ENCODE measurements around the gene CLRN1. TPM values are rescaled to one million over a fixed set of nuclear protein-coding genes. Genes with fewer than 3 reads are reported as not detected.
A peak's percentile ranks its signal among the peaks of the same experiment; 100 is the strongest.
"Not testable (repeated sequence)": the region's sequence is repeated elsewhere in the genome, so short reads cannot be mapped to it uniquely, and the experiment has no call there.

The CLRN1 gene
- total RNA-seq, 2 experiments from 2014 or later = not detected

DNA sequence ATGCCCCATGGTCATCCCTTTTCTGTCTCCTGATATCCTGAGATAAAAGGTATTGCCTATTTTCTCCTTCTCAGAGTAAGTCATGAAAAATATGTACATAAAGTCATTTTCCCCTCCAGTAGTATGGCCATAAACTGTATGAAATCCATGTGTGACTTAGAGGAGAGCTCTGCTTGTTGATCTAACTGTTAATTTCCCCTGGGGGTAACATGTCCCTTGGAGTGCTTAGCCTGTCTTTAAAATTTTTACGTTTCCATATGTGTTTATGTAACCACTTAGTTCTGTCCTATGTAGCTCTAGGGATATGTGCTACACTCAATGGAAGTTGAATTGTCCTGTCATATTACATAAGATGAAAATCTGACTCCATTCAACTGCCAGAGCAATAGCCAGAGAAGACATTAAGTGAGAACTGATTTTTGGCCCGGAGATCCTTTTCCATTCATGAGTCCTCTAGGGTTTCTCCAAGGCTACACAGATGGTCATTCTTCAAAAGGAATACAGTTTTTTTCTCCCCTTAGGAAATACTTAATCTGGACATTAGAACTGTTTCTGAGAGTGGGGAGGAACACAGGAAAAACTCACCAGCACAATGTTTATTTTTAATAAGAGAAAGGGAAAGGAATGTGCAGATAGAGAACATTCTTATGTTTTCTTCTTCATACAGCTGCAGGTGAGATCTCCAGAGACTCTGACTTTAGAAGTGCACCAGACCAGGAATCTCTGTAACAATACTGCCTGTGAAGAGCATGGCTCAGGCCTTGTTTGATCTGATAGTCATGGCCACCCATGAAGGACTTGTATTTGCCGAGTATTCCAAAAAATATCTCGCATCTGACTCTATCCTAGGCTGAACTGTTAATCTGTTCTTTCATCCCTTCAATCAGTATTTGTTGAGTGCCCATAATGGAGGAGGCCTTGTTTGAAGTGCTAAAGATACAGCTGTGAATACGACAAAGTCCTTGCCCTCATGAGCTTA, 29.8 kb upstream of the CLRN1 start:
- CTCF ChIA-PET = no interaction called here
- no peak overlapping the region for H3K4me3 Mint-ChIP-seq
- intact Hi-C loops (cut with micrococcal nuclease) = no loop called here
- H3K27me3 Mint-ChIP-seq (ENCODE audit: low read depth) = peaks cover 3% of the 10 kb centered on the region
- DNase-seq = no peak
- H3K27ac Mint-ChIP-seq = no peak overlapping the region
- no peaks in the 10 kb centered on the region for H3K36me3 Mint-ChIP-seq (ENCODE audit: low read depth)
- H3K9me3 Mint-ChIP-seq = no peaks in the 10 kb centered on the region
- no peaks in the 10 kb centered on the region for H3K4me1 Mint-ChIP-seq (ENCODE audit: low read depth)

DNA sequence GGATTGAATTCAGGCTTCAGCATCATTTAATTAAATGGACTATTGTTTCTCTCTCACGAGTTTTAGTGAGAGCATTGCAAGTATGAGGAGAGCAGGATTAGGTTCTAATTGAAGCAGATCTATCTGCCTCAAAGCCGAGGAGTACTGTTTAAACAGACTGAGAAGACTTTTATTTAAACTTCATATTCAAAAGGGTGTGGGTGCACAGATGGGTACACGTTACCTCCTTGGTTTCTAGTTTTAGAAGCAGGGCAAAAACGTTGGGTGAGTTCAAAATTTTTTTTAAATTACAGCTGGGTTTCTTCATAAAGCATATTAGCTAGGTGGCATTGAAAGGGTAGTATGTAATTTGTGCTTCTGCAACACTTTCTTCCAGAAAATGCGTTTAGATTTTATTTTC, 26.5 kb upstream of the CLRN1 start:
- CTCF ChIA-PET = interaction anchor here (0.7 kb wide), 1 partner anchor 73 kb away, joined by 3 read pairs; no protein-coding TSS in a partner anchor
- Mint-ChIP-seq H3K36me3 (ENCODE audit: low read depth) (no peaks in the 10 kb centered on the region), H3K4me1 (ENCODE audit: low read depth) (no peaks in the 10 kb centered on the region), H3K27ac (no peak overlapping the region), H3K4me3 (no peak overlapping the region), H3K27me3 (ENCODE audit: low read depth) (peaks cover 5% of the 10 kb centered on the region), H3K9me3 (no peaks in the 10 kb centered on the region)
- DNase-seq = no peak
- intact Hi-C loops (cut with micrococcal nuclease) = no loop called here

DNA sequence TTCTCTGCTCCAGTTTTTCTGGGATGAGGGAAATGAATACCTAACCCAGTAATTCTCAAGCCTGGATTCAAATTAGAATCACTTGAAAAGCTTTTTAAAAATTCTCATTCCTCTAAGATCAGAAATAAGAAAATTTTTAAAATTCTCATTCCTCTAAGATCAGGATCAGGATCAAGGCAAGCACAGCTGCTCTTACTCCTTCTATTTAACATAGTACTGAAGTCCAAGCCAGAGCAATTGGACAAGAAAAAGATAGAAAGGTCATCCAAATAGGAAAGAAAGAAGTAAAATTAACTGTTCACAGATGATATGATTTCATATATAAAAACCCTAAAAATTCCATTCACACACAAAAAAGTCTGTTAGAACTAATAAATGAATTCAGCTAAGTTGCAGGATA, 24.2 kb upstream of the CLRN1 start:
- H3K4me3 Mint-ChIP-seq = no peak overlapping the region
- H3K4me1 Mint-ChIP-seq (ENCODE audit: low read depth) = no peaks in the 10 kb centered on the region
- peaks cover 19% of the 10 kb centered on the region for H3K27me3 Mint-ChIP-seq (ENCODE audit: low read depth)
- no peaks in the 10 kb centered on the region for H3K9me3 Mint-ChIP-seq
- intact Hi-C loops (cut with micrococcal nuclease) = no loop called here
- H3K36me3 Mint-ChIP-seq (ENCODE audit: low read depth) = no peaks in the 10 kb centered on the region
- no peak for DNase-seq
- H3K27ac Mint-ChIP-seq = no peak overlapping the region
- CTCF ChIA-PET = interaction anchor here (0.7 to 0.8 kb wide), 2 partner anchors 13 to 38 kb away, joined by 3 to 4 read pairs; no protein-coding TSS in a partner anchor

DNA sequence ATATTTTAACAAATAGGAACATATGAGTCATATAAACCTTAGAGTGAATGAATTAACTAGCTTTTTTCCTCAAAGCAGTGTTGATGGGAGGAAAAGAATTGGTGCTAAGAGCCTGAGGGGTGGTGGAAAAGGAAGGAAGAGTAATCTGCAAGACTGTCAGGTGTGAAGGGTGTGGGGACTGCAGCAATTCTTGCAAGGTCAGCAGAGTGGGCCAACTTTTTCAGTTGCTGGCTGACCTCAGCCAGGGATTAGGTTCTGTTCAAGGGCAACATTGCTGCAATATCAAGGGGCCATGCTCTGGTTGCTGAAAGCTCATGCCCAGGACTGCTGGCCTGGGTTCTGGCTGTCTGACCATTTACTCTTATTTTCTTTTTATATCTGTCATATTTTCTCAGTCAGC, 23.0 kb upstream of the CLRN1 start:
- H3K4me3 Mint-ChIP-seq = no peak overlapping the region
- no peaks in the 10 kb centered on the region for H3K4me1 Mint-ChIP-seq (ENCODE audit: low read depth)
- H3K36me3 Mint-ChIP-seq (ENCODE audit: low read depth) = no peaks in the 10 kb centered on the region
- H3K27ac Mint-ChIP-seq = no peak overlapping the region
- no peaks in the 10 kb centered on the region for H3K9me3 Mint-ChIP-seq
- no peak for DNase-seq
- CTCF ChIA-PET = interaction anchor here (0.9 kb wide), 1 partner anchor 68 kb away, joined by 3 read pairs; no protein-coding TSS in a partner anchor
- H3K27me3 Mint-ChIP-seq (ENCODE audit: low read depth) = peaks cover 19% of the 10 kb centered on the region
- intact Hi-C loops (cut with micrococcal nuclease) = no loop called here

DNA sequence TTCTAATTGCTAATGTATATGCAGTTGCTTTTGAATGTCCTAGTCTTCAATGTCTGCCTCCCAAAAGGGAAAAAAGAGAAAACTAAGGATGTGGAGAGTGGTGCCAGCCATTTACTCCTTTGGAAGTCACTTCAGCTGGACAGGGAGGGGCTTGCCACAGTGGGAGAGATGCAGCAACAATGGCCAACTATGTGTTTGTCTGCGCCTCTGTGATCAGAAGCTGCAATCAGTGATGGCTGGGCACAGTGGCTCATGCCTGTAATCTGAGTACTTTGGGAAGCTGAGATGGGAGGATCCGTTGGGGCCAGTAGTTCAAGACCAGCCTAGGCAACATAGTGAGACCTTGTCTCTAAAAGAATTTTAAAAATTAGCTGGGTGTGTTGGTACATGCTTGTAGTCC, 16.7 kb upstream of the CLRN1 start:
- H3K27me3 Mint-ChIP-seq (ENCODE audit: low read depth) = peaks cover 19% of the 10 kb centered on the region
- intact Hi-C loops (cut with micrococcal nuclease) = no loop called here
- DNase-seq = no peak
- CTCF ChIA-PET = interaction anchor here (0.7 kb wide), 1 partner anchor 693 kb away, joined by 4 read pairs; no protein-coding TSS in a partner anchor
- no peak overlapping the region for H3K4me3 Mint-ChIP-seq
- H3K9me3 Mint-ChIP-seq = peaks cover 4% of the 10 kb centered on the region
- no peaks in the 10 kb centered on the region for H3K36me3 Mint-ChIP-seq (ENCODE audit: low read depth)
- H3K27ac Mint-ChIP-seq = no peak overlapping the region
- no peaks in the 10 kb centered on the region for H3K4me1 Mint-ChIP-seq (ENCODE audit: low read depth)

DNA sequence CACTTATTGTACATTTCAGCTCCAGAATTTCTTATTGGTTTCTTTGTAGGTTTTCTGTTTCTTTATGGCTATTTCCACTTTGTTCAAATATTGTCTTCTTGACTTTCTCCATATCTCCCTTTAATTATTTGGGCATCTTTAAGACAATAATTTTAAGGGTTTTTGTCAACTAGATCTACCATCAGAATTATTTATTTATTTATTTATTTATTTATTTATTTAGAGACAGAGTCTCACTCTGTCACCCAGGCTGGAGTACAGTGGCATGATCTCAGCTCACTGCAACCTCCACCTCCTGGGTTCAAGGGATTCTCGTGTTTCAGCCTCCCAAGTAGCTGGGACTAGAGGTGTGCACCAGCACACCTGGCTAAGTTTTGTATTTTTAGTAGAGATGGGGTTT, 15.9 kb upstream of the CLRN1 start:
- CTCF ChIA-PET; H3K27ac Mint-ChIP-seq; H3K9me3 Mint-ChIP-seq; DNase-seq; H3K4me1 Mint-ChIP-seq (ENCODE audit: low read depth); H3K4me3 Mint-ChIP-seq; intact Hi-C loops (cut with micrococcal nuclease); H3K36me3 Mint-ChIP-seq (ENCODE audit: low read depth): not testable (repeated sequence)
- H3K27me3 Mint-ChIP-seq (ENCODE audit: low read depth) = peaks cover 20% of the 10 kb centered on the region

DNA sequence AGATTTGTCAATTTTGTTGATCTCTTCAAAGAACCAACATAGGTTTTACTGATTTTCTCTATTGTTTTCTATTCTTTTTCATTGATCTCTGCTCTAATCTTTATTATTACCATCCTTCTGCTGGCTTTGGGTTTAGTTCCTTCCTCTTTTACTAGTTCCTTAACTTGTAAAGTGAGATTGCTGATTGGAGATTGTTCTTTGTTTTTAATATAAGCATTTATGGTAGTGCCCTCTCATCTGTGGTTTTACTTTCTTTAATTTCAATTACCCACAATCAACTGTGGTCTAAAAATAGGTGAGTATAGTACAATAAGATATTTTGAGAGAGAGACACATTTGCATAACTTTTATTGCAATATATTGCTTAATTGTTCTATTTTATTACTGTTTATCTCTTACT, 13.2 kb upstream of the CLRN1 start:
- CTCF ChIA-PET = interaction anchor here (0.9 kb wide), 1 partner anchor 22 kb away, joined by 3 read pairs; no protein-coding TSS in a partner anchor
- Mint-ChIP-seq H3K27ac (no peak overlapping the region), H3K36me3 (ENCODE audit: low read depth) (no peaks in the 10 kb centered on the region), H3K4me3 (no peak overlapping the region), H3K27me3 (ENCODE audit: low read depth) (peaks cover 8% of the 10 kb centered on the region), H3K9me3 (peaks cover 4% of the 10 kb centered on the region), H3K4me1 (ENCODE audit: low read depth) (no peaks in the 10 kb centered on the region)
- no peak for DNase-seq
- intact Hi-C loops (cut with micrococcal nuclease) = no loop called here

DNA sequence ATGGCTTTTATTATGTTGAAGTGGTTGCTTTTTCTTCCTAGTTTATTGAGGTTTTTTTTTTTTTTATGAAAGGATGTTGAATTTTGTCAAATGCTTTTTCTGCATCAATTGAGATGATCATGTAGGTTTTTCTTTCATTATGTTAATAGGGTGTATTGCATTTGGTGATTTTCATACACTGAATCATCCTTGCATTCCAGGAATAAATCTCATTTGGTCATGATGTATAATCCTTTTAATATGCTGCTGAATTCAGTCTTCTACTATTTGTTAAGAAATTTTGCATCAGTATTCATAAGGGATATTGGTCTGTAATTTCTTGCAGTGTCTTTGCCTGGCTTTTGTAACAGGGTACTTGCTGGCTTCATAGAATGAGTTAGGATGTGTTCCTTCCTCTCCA, 11.5 kb upstream of the CLRN1 start:
- Mint-ChIP-seq H3K9me3 (peaks cover 4% of the 10 kb centered on the region), H3K4me1 (ENCODE audit: low read depth) (no peaks in the 10 kb centered on the region), H3K36me3 (ENCODE audit: low read depth) (no peaks in the 10 kb centered on the region), H3K4me3 (no peak overlapping the region), H3K27me3 (ENCODE audit: low read depth) (peaks cover 3% of the 10 kb centered on the region), H3K27ac (no peak overlapping the region)
- DNase-seq = no peak
- intact Hi-C loops (cut with micrococcal nuclease) = no loop called here
- CTCF ChIA-PET = no interaction called here

DNA sequence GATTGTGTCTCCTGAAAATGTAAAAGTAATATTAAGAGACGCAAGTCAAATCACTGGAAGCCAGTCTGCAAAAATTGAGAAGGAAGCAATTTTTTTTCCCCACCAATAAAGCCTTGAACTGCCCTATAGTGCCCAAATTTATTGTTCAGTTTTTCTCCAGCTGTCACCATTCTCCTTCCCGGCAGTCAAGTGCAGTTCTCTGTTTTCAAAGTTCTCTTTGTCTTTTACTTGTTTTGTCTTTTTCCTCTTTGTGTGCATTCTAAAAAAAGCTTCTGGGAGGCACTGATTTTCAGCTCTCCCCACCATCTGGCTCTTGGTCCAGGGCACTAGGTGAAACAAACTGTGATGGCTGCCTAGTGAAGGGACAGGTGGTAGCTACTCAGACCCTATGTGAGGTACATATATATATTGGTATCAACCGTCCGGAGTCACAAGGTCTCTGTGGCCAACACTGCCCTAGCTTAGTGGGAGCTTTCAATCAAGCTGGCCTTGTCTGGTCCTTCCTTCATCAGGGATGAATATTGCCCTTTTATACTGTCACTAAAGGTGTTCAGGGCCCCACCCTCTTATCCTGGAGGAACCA, 6.1 kb upstream of the CLRN1 start:
- Mint-ChIP-seq H3K4me1 (ENCODE audit: low read depth) (peaks cover 10% of the 10 kb centered on the region), H3K36me3 (ENCODE audit: low read depth) (no peaks in the 10 kb centered on the region), H3K9me3 (no peaks in the 10 kb centered on the region), H3K4me3 (no peak overlapping the region), H3K27me3 (ENCODE audit: low read depth) (peaks cover 10% of the 10 kb centered on the region), H3K27ac (no peak overlapping the region)
- intact Hi-C loops (cut with micrococcal nuclease) = no loop called here
- DNase-seq = no peak
- CTCF ChIA-PET = no interaction called here

DNA sequence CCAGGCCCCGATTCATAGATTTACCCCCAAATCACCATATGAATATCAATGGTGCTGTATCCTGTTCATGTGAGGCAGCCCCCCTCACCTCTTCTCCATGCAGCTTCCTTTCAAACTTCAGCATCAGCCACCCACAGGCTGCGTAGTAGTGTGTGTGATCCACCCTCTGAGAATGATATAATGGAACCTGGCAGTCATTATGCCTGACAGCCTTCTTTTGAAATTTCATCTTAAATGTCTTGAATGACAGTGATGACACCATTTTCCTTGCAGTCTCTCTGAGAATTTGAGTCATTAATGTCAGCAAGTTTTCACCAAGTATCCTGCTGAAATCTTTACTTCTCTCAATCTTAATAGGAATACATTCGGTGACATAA, 3.5 kb upstream of the CLRN1 start:
- Mint-ChIP-seq H3K9me3 (no peaks in the 10 kb centered on the region), H3K36me3 (ENCODE audit: low read depth) (no peaks in the 10 kb centered on the region), H3K4me3 (no peak overlapping the region), H3K27ac (no peak overlapping the region), H3K27me3 (ENCODE audit: low read depth) (peaks cover 19% of the 10 kb centered on the region), H3K4me1 (ENCODE audit: low read depth) (peaks cover 10% of the 10 kb centered on the region)
- intact Hi-C loops (cut with micrococcal nuclease) = no loop called here
- DNase-seq = peak; percentile 24
- CTCF ChIA-PET = no interaction called here

DNA sequence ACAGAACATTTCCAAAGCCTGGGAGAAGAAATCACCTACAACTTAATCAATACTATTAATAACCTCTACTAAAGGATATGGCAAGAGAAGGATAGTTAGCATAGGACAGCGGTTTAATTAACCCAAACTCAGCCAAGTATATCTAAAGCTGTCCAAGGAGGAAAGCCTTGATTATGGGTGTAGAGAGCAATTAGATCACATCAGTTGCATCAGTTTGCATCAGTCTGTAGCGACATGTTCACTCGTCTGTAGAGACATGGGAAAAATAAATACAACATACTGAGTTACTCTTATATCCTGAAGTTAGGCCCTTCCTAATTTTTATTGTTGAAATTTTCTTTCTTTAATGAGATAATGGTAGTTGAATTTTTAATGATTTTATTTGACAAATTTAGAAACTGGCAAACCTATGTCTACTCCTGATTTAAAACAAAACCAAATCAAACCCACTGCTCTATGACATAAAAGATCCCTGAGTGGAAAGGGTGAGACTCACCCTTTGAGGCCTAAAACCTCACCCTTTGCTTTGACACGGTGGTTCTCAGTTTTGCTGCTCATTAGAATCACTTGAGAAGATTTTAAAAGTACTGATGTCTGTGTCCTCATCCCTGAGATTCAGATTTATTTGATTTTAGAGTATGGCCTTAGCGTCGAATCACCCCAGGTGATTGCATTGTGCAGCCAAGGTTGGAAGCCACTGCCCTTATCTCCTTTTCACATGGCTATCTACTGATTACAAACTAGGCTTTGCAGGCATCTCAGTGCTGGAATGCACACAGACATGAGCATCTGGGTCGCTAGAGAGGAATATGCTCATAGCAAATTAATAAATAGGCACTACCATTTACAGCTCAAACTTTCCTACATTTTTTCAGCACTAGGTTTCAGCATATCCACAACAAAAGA, 2.8 kb upstream of the CLRN1 start:
- CTCF ChIA-PET = no interaction called here
- H3K27ac Mint-ChIP-seq = no peak overlapping the region
- no peak overlapping the region for H3K4me3 Mint-ChIP-seq
- H3K27me3 Mint-ChIP-seq (ENCODE audit: low read depth) = peaks cover 19% of the 10 kb centered on the region
- H3K36me3 Mint-ChIP-seq (ENCODE audit: low read depth) = no peaks in the 10 kb centered on the region
- intact Hi-C loops (cut with micrococcal nuclease) = no loop called here
- H3K9me3 Mint-ChIP-seq = no peaks in the 10 kb centered on the region
- no peak for DNase-seq
- H3K4me1 Mint-ChIP-seq (ENCODE audit: low read depth) = peaks cover 10% of the 10 kb centered on the region

DNA sequence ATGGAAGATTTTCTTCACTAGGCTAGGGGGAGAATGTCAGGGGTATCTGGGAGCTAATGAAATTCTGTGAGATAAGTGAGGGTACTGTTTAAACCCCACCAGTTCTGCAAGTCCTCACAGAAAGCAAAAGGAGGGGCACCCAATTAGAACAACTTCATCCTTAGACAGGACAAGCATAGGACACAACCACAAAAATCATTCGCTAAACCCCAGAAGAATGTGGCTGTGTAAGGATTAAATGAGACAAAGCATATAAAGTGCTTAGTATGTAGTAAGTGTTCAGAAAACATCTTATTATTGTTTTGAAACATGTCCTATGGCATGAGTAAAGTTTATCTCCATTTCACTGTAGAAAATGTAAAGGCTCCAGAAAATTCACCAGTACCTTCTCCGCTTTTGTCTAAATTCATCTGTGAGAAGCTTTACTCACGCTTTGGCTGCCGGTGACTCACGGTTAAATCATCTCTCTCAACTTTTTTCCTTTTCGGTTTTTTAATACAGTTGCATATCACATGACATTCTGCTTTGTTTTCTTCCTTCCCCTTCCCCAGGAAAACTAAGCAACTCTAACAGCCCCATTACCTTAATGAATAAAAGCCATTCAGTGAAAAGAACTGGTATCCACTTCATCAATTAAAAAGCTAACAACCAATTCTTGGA, 1.7 kb downstream of the CLRN1 start:
- Mint-ChIP-seq H3K4me1 (ENCODE audit: low read depth) (peaks cover 5% of the 10 kb centered on the region), H3K9me3 (no peaks in the 10 kb centered on the region), H3K4me3 (no peak overlapping the region), H3K27me3 (ENCODE audit: low read depth) (peaks cover 16% of the 10 kb centered on the region), H3K27ac (no peak overlapping the region), H3K36me3 (ENCODE audit: low read depth) (no peaks in the 10 kb centered on the region)
- CTCF ChIA-PET = interaction anchor here (0.6 to 1.3 kb wide), 3 partner anchors 152 to 463 kb away, joined by 3 read pairs; no protein-coding TSS in a partner anchor
- no peak for DNase-seq
- intact Hi-C loops (cut with micrococcal nuclease) = no loop called here

All from activated naive CD4-positive, alpha-beta T cell treated with anti-CD3 and anti-CD28 coated beads for 36 hours (primary cell).